ENCODE data around the gene RAMP1. TPM values are rescaled to one million over a fixed set of nuclear protein-coding genes. Genes with fewer than 3 reads are reported as not detected.

The RAMP1 gene
- polyA plus RNA-seq, 3 donors = 6.3 to 103 (median 7.3) TPM

- 92 to 96% (median 94%) methylated on average over 13 of the region's 13 CpGs for WGBS, 3 donors
- no peak overlapping the region for H3K27ac ChIP-seq (ENCODE audit: low read depth, low read length)
Observed at GRCh38 chr2:237909075-237909695, 49.8 kb downstream of the RAMP1 start.

GRCh38 chr2:237909801-237910475 is 50.5 kb downstream of the RAMP1 start:
- WGBS, 3 donors = 91 to 95% (median 93%) methylated on average over 14 of the region's 14 CpGs
- no peak overlapping the region for H3K27ac ChIP-seq (ENCODE audit: low read depth, low read length)

- WGBS, 3 donors = 94 to 95% (median 95%) methylated on average over 9 to 12 of the region's 12 CpGs
- no peak overlapping the region for H3K27ac ChIP-seq (ENCODE audit: low read depth, low read length)
Observed at GRCh38 chr2:237910576-237911362, 51.3 kb downstream of the RAMP1 start.

GRCh38 chr2:237911363-237912017 is 52.1 kb downstream of the RAMP1 start:
- WGBS, 3 donors = 91 to 94% (median 93%) methylated on average over 28 of the region's 28 CpGs
- no peak overlapping the region for H3K27ac ChIP-seq (ENCODE audit: low read depth, low read length)

GRCh38 chr2:237912271-237913192 is 53.1 kb downstream of the RAMP1 start:
- H3K27ac ChIP-seq (ENCODE audit: low read depth, low read length) = no peak overlapping the region
- WGBS, 3 donors = 92 to 94% (median 92%) methylated on average over 26 to 28 of the region's 28 CpGs

GRCh38 chr2:237913193-237913917 is 53.9 kb downstream of the RAMP1 start:
- 92 to 95% (median 94%) methylated on average over 26 of the region's 26 CpGs for WGBS, 3 donors
- no peak overlapping the region for H3K27ac ChIP-seq (ENCODE audit: low read depth, low read length)

GRCh38 chr2:237915576-237915975 is 56.2 kb downstream of the RAMP1 start:
- H3K27ac ChIP-seq (ENCODE audit: low read depth, low read length) = no peak overlapping the region
- WGBS, 3 donors = 75 to 85% (median 77%) methylated on average over 10 of the region's 10 CpGs

- H3K27ac ChIP-seq (ENCODE audit: low read depth, low read length) = no peak overlapping the region
- 97 to 99% (median 98%) methylated on average over 13 of the region's 13 CpGs for WGBS, 3 donors
Observed at GRCh38 chr2:237916296-237916695, 56.9 kb downstream of the RAMP1 start.

GRCh38 chr2:237917696-237918374 is 58.4 kb downstream of the RAMP1 start:
- no peak overlapping the region for H3K27ac ChIP-seq (ENCODE audit: low read depth, low read length)
- WGBS, 3 donors = 90 to 92% (median 92%) methylated on average over 5 of the region's 5 CpGs

GRCh38 chr2:237919593-237919992 is 60.2 kb downstream of the RAMP1 start:
- no peak overlapping the region for H3K27ac ChIP-seq (ENCODE audit: low read depth, low read length)
- WGBS, 3 donors = 35 to 76% (median 37%) methylated on average over 6 of the region's 6 CpGs

- H3K27ac ChIP-seq (ENCODE audit: low read depth, low read length) = no peak overlapping the region
- 88 to 93% (median 88%) methylated on average over 14 of the region's 14 CpGs for WGBS, 3 donors
Observed at GRCh38 chr2:237920673-237921072, 61.2 kb downstream of the RAMP1 start.

GRCh38 chr2:237921967-237922492 is 62.6 kb downstream of the RAMP1 start:
- 93 to 97% (median 94%) methylated on average over 10 of the region's 10 CpGs for WGBS, 3 donors
- no peak overlapping the region for H3K27ac ChIP-seq (ENCODE audit: low read depth, low read length)

GRCh38 chr2:237922641-237923361 is 63.4 kb downstream of the RAMP1 start:
- 52 to 60% (median 59%) methylated on average over 13 of the region's 13 CpGs for WGBS, 3 donors
- no peak overlapping the region for H3K27ac ChIP-seq (ENCODE audit: low read depth, low read length)

- H3K27ac ChIP-seq (ENCODE audit: low read depth, low read length) = no peak overlapping the region
- whole genome bisulfite sequencing, 3 donors = 9 to 16% (median 11%) methylated on average over 33 of the region's 33 CpGs
Observed at GRCh38 chr2:237923481-237924163, 64.2 kb downstream of the RAMP1 start.

- H3K27ac ChIP-seq (ENCODE audit: low read depth, low read length) = no peak overlapping the region
- WGBS, 3 donors = 86 to 94% (median 93%) methylated on average over 14 of the region's 14 CpGs
Observed at GRCh38 chr2:237924164-237924534, 64.7 kb downstream of the RAMP1 start.
